ENCODE measurements around the gene THSD4.

THSD4 gene

GRCh38 chr15:71433402-71433801 lies 318.1 kb downstream of the THSD4 start:
- no peaks in the 10 kb centered on the region for H3K79me2 ChIP-seq (ENCODE audit: insufficient read depth, low read depth)
- no peak overlapping the region for H2AFZ ChIP-seq (ENCODE audit: low read depth)
- no peak overlapping the region for H3K4me2 ChIP-seq
- no peak overlapping the region for H3K9ac ChIP-seq
- TF ChIP-seq CTCF (conservative IDR thresholded peaks at IDR 0.05; ENCODE audit: low read depth, low read length) = no peak
- H4K20me1 ChIP-seq (ENCODE audit: insufficient read depth) = no peaks in the 10 kb centered on the region
- H3K4me1 ChIP-seq (ENCODE audit: low read depth, poor library complexity, severe bottlenecking) = no peaks in the 10 kb centered on the region
- no peak overlapping the region for H3K4me3 ChIP-seq (IDR thresholded peaks at IDR 0.05; ENCODE audit: insufficient read depth, low read depth, low read length)
- no peaks in the 10 kb centered on the region for H3K36me3 ChIP-seq (ENCODE audit: insufficient read depth)
- no peaks in the 10 kb centered on the region for H3K27me3 ChIP-seq (ENCODE audit: insufficient read depth, low read depth)
- no peak overlapping the region for H3K27ac ChIP-seq

GRCh38 chr15:71434774-71435173 lies 319.5 kb downstream of the THSD4 start:
- no peaks in the 10 kb centered on the region for H3K36me3 ChIP-seq (ENCODE audit: insufficient read depth)
- H3K4me2 ChIP-seq = no peak overlapping the region
- H3K9ac ChIP-seq = no peak overlapping the region
- H3K4me1 ChIP-seq (ENCODE audit: low read depth, poor library complexity, severe bottlenecking) = no peaks in the 10 kb centered on the region
- no peak overlapping the region for H3K27ac ChIP-seq
- H2AFZ ChIP-seq (ENCODE audit: low read depth) = no peak overlapping the region
- no peaks in the 10 kb centered on the region for H3K79me2 ChIP-seq (ENCODE audit: insufficient read depth, low read depth)
- no peak overlapping the region for H3K4me3 ChIP-seq (IDR thresholded peaks at IDR 0.05; ENCODE audit: insufficient read depth, low read depth, low read length)
- H3K27me3 ChIP-seq (ENCODE audit: insufficient read depth, low read depth) = no peaks in the 10 kb centered on the region
- no peaks in the 10 kb centered on the region for H4K20me1 ChIP-seq (ENCODE audit: insufficient read depth)
- TF ChIP-seq CTCF (conservative IDR thresholded peaks at IDR 0.05; ENCODE audit: low read depth, low read length) = no peak

- Histone ChIP-seq H2AFZ (ENCODE audit: low read depth) (no peak overlapping the region), H3K9ac (no peak overlapping the region), H4K20me1 (ENCODE audit: insufficient read depth) (no peaks in the 10 kb centered on the region), H3K79me2 (ENCODE audit: insufficient read depth, low read depth) (no peaks in the 10 kb centered on the region), H3K4me3 (IDR thresholded peaks at IDR 0.05; ENCODE audit: insufficient read depth, low read depth, low read length) (no peak overlapping the region), H3K36me3 (ENCODE audit: insufficient read depth) (no peaks in the 10 kb centered on the region), H3K27ac (no peak overlapping the region), H3K27me3 (ENCODE audit: insufficient read depth, low read depth) (no peaks in the 10 kb centered on the region), H3K4me1 (ENCODE audit: low read depth, poor library complexity, severe bottlenecking) (no peaks in the 10 kb centered on the region), H3K4me2 (no peak overlapping the region)
- TF ChIP-seq CTCF (conservative IDR thresholded peaks at IDR 0.05; ENCODE audit: low read depth, low read length) = no peak
These were observed 320.3 kb downstream of the THSD4 start for GRCh38 chr15:71435552-71435951.

GRCh38 chr15:71436854-71437253 lies 321.6 kb downstream of the THSD4 start:
- Histone ChIP-seq H4K20me1 (ENCODE audit: insufficient read depth) (no peaks in the 10 kb centered on the region), H3K27me3 (ENCODE audit: insufficient read depth, low read depth) (no peaks in the 10 kb centered on the region), H3K27ac (no peak overlapping the region), H3K79me2 (ENCODE audit: insufficient read depth, low read depth) (no peaks in the 10 kb centered on the region), H3K4me3 (IDR thresholded peaks at IDR 0.05; ENCODE audit: insufficient read depth, low read depth, low read length) (no peak overlapping the region), H3K9ac (no peak overlapping the region), H3K36me3 (ENCODE audit: insufficient read depth) (no peaks in the 10 kb centered on the region), H2AFZ (ENCODE audit: low read depth) (no peak overlapping the region), H3K4me1 (ENCODE audit: low read depth, poor library complexity, severe bottlenecking) (no peaks in the 10 kb centered on the region), H3K4me2 (no peak overlapping the region)
- TF ChIP-seq CTCF (conservative IDR thresholded peaks at IDR 0.05; ENCODE audit: low read depth, low read length) = no peak

- Histone ChIP-seq H3K4me2 (no peak overlapping the region), H4K20me1 (ENCODE audit: insufficient read depth) (no peaks in the 10 kb centered on the region), H2AFZ (ENCODE audit: low read depth) (no peak overlapping the region), H3K36me3 (ENCODE audit: insufficient read depth) (no peaks in the 10 kb centered on the region), H3K27me3 (ENCODE audit: insufficient read depth, low read depth) (no peaks in the 10 kb centered on the region), H3K9ac (no peak overlapping the region), H3K27ac (no peak overlapping the region), H3K79me2 (ENCODE audit: insufficient read depth, low read depth) (no peaks in the 10 kb centered on the region), H3K4me1 (ENCODE audit: low read depth, poor library complexity, severe bottlenecking) (no peaks in the 10 kb centered on the region), H3K4me3 (IDR thresholded peaks at IDR 0.05; ENCODE audit: insufficient read depth, low read depth, low read length) (no peak overlapping the region)
- no peak for TF ChIP-seq CTCF (conservative IDR thresholded peaks at IDR 0.05; ENCODE audit: low read depth, low read length)
These were observed 322.1 kb downstream of the THSD4 start for GRCh38 chr15:71437404-71437803.
